NCI-H2171 (cell line): ENCODE measurements around the gene FAM180A.

Source experiments
- DNase-seq: peaks from one replicate; lab custom pipeline; 2025; lab: John Stamatoyannopoulos, UW

Gene FAM180A

DNA sequence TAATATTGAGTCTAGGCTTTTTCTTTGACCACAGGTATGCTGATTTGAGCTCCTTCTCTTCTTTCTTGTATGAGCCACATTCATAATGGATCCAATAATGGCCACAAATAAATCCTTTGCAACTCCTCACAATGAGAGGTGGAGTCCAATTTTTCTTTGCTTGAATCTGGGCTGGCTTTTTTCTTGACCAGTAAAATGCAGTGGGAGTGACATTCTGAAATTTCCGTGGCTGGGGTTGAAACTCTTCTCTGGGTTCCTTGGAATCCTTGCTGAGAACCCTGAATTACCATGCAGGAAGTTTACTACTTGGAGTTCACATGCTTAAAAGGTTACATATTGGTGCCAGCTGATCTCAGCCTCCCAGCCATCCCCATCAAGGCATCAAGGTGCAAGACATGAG is 22.4 kb upstream of the FAM180A start:
- no peak for DNase-seq

DNA sequence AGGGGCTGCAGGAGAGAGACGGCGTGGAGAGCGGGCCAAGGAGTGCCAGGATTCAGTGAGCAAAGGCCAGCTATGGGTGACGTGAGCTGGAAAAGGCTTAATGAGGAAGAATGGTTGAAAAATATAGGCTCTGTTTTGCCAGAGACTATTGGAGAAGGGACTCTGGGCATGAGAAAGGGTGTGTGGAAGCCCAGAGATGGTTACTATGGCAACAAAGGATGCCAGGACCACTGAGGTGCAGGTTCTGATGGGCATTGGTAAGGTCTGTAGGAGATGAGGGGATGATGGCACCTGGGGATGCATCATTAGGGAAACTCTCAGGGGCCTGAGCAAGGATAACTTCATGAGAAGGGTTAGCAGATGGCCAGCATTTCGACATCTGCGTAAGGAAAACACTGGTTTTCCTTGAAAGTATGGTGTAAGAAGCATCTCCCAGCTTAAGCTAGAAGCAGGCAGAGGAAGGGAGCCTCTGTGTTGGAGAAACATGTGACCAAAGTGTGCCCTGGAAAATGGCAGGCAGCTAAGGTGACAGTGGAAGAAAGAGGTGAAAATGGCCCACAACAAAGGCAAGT is 21.6 kb upstream of the FAM180A start:
- DNase-seq, result no peak

DNA sequence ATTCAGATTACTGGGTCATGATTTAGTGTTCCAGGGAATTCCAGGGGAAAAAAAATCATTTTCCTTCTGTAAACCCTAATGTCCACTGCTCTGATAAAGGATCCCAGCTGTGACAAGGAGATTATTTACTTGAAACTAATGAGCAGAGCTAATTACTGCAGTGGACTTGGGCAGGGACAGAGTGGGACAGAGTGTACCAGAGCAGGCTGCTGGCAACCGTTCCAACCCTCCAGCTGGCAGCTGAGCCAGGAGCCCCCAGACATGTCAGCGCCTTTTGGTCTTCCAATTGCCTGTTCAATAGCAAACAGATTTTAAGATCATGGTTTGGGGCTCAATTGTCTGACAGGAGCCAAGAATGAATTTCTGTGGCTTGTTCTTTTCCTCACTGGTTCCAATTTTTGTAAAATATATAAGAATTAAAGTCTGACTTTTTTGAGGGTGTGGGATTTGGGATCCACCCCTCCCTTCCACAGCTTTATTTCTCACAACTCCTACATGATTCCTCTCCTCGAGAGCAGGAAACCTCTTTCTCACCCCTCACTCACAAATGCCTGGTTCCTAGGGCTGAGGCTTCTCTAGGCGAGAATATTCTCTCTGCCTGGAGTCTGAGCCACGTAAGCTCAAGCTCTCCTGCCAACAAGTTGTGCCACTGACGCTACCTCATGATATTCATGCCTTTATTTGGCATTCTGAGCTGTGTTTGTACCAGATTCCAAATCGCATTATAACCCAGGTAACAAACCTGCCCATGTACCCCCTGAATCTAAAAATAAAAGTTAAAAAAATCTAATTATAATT is 20.6 kb upstream of the FAM180A start:
- DNase-seq, result no peak

DNA sequence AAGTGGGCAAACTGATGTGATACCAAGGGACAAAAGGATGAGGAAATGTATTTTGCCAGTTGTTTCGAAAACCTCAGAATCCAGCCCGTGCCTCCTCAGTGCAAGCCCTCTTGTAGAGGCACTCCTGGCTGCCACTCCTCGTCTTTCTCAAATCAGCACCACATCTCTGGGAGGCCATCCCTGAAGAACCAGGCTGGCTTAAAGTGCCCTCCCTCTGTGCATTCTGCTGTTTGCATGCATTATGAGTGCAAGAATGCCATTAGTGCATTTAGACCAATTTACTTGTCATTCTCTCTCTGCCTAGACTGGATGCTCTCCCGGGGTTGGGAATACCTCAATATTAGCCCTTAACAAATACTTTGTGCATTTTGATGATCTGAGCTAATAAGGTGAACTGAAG is 19.9 kb upstream of the FAM180A start:
- no peak for DNase-seq

DNA sequence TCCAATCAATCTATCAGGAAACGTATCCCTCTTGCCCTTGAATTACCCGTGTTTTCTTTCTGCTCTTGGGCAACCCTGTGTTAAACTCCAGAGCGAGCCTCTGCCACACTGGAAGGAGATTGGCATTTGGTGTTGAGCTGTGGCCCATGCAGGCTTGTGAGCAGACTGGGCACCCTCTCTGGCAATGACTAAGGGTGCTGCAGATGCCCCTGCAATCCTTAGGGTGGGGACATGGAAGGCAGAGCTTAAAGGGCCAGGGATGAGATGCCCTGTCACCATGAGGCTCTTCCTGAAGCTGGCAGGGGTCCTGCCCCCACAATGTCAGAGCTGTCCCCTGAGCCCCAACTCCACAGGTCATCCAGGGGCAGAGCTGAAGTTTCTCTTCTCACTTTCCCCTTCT is 19.5 kb upstream of the FAM180A start:
- no peak for DNase-seq

DNA sequence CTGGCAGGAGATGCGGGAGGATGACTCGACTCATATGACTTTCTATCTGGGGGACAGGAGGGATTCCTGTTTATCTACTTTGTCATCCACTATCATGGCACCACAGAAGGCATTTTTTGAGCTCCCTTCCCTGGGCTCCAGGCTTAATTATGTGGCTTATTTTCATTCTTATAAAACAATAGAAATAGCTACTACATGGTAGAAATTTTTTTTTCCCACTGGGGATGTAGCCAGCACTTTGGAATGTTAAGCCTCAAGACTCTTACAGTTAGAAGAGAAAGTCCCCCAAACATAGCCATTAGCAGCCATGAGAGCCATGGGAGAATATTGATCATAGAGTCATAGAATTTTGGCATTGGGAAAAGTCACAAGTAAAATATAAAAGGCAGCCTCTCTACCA is 14.6 kb upstream of the FAM180A start:
- DNase-seq, result no peak

DNA sequence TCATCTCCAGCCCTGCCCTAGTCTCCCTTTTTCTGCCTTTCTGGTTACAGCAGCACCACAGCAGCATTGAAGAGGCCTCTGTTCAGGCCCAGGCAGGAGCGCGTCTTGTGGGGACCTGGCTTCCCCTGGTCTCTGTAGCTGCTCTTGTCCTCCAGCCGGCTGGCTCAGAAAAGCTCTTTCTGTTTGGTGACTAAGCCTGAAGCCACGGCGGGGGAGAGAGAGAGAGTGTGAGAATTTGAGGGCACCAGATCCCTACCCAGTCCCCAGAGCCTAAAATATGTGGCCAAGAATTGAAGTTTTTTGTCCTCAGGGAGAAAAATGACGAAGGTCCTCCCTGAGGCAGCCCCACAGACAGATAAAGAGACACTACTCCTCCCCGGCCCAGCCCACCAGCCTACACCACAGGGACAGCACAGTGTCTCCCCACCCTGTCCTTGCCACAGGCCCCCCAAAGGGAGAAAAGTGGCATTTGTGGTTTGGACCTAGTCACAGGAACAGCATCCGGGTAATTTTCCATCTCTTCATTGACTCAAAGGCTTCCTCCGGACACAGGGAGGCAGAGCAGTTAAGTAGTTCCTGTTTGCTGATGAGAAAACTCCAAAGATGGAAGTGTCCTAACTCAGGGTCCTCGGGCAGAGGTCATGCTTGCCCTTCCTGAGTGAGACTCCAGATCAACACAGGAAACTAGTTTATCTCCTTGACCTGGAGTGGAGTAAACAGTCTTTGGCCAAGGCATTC is 13.3 kb upstream of the FAM180A start:
- DNase-seq, result no peak

DNA sequence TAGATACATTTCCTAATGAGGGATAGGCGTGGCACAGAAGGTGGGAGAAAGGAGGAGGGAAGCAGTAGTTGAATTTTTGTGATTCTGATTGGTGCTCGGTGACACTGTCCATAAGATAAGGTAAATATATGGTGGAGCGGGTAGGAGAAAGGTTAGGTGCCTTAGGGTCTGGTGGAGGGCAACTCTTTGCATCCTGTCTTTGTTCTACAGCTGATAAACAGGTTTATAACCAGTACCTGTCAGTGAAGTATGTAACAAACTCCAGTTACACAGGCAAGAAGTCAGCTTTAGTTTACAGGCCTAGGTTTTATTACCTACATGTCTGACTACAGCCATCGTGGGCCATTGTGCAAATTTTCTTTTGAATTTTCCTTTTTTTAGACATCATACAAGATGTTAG is 10.9 kb upstream of the FAM180A start:
- DNase-seq, result no peak

DNA sequence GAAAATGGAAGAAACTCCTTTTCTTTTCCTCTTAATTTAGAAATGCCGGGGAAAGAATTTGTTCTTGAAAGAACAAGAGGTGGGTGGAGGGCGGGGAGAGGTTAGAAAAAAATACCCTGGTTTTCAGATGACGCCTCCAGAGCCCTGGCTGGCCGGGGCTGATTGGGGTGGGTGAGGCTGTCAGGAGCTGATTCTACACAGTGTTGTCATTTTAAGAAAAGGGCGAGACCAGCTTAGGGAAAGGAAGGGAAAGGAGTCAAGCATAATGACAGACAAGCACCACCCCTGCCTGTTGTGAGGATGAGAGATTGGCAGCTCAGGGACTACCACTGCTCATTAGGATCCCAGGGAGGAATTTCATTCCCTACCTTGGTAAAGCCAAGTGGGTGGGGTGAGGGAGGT is 9.9 kb upstream of the FAM180A start:
- DNase-seq, result no peak

DNA sequence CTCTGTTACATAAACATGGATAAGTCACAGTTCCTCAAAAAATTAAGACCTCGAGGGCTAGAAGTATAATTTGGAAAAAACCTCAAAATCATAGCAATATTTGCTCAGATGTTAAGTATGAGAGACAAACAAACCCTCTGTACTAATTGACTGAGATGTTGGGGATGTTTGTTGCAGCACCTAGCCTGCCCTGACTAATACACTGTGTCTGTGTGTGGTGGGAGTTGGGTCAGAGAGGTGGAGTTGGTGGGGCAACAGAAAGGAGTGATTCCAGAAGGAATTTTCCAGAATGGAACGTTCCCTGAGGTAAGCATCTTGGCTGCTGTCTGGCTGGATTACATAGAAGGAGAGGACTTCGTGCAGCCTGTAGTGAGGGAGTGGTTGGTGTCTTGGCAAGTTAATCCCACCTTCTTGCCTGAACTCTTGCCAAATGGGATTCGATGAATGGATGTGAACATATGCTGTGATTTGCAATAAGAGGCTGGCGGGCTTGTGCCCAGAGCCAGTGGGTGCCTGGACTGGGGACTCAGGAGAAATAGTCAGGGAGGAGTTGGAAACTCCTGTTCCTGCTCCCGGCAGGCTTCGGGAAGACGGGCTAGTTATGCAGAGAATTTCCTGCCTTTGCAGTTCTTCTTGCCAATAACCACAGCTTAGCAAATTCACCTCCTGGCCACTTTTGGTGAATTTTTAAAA is 9.3 kb upstream of the FAM180A start:
- no peak for DNase-seq

DNA sequence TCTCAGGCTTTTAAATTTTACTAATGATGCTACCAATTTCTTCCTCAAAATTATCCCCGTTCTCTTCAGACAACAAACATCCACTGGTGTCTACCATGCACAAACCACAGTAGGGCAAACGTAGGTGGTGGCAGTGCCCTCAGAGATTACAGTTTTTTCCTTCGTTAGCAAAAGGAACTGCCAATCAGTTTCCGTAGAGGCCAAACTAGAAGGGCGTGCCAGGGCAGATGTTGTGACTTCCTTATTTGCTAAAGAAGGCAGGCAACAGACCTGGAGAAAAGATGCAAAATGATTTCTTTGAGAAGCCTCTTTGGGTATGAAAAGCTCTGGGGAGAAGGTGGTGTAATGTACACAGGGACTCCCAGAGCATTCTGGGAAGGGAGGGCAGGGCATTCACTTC is 7.6 kb upstream of the FAM180A start:
- DNase-seq, result no peak

DNA sequence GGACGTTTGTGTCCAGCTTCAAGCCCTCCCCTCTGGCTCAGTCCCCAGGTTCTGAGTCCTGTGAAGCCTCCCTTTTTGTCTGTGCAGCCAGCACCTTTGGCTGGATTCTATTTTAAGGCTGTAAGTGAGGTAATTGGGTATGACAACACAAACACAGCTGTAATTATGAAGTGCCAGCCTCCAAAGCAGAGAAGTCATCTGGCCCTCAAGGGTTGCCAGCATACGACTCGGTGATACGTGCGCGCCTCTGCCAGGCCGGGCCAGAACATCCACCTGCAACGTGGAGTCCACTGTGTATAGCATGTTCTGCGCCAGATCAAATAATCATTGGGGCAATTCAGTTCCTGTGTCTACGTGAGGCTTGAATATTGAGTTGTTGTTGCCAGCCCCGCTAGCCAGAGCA is 6.7 kb upstream of the FAM180A start:
- no peak for DNase-seq

DNA sequence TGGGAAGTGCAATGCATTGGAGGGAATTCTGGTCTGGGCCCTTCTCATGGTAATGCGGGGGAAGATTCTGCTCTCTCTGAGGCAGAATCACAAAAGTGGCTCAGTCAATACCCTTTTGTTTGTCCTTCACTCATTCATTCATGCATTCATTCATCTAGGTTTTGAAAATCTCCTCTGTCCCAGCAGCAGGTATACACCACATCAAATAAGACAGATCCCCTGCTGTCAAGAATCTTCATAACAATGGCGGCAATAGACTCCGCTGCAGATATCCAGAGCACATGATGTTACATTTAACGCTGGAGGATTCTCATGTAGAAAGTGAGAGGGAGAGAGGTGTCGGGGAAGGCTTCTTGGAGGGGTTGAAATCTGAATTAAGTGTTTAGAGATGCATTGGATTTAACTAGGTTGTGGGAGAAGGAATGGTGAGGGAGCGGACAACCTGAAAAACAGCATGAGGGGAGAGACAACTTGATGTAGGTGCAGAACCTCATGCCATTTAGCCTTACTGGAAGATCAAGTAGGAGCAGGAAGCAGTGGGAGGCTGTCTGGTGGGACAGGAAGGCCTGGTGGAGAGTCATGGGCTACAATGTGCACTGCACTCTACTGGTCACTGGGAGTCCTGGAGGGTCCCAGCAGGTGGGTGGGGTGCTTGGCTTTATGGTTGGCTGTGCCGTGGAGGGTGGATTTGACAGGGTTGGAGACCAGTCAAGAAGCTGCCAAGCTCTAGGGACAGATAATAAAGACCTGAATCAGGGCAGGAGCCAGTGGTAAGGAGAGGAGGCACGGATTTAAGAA is 5.2 kb upstream of the FAM180A start:
- DNase-seq, result no peak

DNA sequence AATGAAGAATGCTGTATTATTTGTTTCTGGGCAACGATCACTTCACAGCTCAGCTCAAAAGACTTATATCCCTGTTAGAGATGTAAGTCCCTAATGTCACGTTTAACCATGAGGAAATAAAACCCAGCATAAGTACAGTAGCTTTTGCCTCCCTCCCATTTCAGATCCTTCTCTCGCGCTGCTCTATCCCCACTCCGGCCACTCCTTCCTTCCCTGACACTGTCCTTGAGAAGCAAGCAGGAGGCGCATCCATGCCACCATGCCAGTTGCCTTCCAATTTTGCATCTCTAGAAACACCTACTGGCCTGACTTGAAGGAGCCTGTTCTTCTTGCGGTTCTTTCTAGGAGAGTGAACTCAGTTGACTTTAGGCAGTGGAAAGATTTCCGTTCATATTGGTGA is 1.2 kb downstream of the FAM180A start:
- no peak for DNase-seq

DNA sequence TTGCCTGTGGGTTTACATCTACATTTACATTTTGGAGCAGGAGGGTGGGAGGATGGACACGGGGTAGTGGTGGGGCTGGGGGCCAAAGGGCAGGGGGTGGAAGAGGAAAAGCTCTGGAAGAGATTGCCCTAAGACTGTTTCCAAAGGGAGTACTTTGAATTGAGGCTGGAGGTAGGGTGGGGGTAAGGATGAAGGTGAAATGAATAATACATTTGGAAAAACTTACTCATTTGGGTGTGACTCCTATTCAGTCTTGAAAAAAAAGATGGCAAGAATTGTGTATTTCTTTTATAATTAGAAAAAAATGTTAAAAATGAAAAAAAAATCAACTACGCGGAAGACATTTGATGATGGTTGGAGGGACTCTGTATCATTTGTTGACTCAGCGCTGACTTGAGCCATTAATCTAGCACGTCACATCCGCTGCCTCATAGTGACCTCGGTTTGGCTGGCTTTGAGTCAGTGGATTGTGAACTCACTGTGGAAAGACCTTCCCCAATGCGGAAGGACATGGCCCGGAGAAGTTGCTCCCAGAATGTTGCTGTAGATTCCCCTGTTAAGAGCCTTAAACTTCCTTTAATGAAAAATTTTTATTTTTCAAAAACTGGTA is 2.8 kb downstream of the FAM180A start:
- no peak for DNase-seq

DNA sequence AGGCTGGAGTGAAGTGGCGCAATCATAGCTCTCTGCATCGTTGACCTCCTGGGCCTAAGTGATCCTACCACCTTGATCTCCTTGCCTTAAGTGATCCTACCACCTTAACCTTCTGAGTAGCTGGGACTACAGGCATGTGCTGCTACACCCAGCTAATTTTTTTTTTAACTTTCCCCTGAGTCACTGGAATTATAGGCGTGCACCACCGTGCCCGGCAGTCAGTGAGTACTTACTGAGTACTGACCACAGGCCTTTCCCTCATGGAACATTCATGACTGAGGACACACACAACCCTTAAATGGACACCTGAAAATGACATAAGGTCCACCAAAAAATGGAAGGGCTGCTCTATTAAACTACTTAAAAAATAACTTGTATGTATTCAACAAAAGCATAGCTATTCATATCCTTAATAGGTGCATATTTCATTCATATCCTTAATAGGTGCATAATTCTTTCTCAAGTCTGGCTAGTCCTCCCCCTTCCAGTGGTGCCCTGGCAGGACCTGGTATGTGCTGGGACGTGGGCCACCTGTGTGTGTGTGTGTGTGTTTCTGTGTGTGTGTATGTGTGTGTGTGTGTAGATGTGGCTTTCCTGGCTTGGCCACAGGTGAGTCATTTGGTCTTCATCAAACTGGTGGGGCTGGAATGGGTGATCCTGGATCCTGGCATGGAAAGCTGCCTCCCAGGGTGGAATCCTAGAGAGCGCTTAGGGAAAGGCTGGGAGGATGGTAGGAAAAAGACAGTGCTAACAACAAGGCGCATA is 3.5 kb downstream of the FAM180A start:
- no peak for DNase-seq

DNA sequence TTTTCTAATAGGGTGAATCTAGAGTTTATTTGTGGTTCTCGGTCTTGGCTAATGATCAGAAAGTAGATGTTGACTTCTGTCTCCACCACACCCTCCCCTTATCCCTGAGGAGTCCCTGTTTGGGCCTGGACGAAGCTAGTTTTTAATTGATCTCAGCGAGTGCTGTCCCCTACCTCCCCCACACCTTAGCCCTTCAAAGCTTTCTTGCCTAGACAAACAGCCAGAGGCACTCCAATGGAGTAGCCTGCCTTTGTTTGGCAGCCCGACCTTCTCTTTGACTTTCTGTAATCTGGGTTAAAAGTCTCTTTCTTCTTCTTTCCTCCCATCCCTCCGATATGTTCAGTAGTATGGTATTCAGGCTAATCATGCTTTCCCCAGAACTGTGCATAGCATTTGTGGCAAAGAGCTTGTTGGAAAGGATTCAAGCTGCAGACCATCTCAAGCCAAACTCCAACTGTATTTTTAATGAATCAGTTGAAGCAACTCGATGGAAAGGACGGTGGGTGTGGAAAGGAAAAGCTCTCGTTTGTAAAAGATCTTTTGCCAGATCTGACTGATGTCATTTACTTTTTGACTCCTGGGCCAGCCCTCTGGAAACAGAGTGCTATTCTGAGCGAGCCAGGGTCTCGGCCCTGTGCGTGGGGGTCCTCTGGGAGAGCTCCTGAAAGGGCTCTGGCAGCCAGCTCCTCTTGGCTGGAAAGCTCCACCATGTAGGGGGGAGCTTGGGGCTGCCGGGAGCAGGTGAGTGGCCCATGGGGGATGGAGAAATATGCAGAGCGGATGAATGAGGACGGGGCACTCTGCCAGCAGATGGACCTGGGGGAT is 4.5 kb downstream of the FAM180A start:
- DNase-seq, result no peak

DNA sequence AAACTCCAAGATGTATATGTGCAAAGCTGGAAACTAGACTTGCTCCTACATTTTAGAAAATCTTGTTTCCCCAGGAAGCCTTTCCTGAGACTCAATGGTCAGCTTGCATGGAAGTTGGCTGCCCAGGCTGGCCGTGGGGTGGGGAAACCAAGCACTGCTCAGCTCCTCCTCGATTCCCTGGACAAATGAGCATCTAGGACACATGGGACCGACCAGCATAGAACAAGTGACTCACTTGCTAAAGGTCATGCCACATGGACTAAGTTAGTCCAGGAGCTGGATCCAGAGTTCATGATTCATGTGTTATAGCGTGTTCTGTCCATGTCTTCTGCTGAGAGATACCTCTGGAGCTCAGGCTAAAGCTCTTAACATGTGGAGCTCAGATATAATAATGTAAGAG is 6.2 kb downstream of the FAM180A start:
- no peak for DNase-seq

DNA sequence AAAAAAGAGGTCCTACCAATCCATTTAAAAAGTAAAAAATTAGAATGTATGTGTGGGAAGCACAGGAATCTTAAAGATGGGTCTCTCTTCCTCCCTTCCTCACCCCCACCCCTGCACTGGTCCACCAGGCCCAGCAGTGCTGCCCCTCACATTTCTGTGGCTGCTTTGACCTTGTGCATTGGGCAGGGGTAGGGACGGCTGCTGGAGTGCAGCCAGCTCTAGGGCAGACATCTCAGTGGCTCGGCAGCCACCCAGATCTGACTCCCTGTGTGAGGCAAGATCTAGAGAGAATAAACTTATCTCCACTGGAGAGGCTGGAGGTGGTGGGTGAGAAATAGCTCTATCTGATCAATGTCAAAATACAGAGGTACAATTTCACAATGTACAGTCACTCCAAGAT is 6.7 kb downstream of the FAM180A start:
- DNase-seq, result no peak

DNA sequence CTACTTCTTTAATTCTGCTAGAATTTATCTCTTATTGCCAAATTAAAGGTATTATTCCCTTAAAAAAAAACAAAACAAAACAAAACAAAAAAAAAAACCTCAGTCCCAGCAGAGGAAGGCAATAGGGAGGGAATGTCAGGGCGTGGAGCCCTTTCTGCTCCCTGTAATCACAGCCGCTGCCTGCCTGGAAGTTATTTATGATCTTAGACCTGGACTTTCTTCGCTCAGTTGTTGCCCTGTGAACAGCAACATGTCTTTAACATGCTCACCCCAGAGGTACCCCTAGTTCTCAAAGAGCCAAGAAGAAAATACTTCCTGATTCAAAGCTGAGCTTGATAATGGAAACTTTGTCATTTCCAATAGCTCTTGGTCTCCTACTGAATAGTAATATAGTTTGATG is 7.7 kb downstream of the FAM180A start:
- DNase-seq, result no peak
